NOMO-1 treated with DMSO at 0.1 percent for 48 hours (cell line): ENCODE data around the gene PCDHB1.
"Not testable (repeated sequence)": the region's sequence is repeated elsewhere in the genome, so short reads cannot be mapped to it uniquely, and the experiment has no call there.

Experiments
- DNase-seq: peaks from one replicate; lab custom pipeline; 2025; ENCODE audit not compliant: unreplicated experiment; lab: John Stamatoyannopoulos, UW

Gene PCDHB1

GRCh38 chr5:141082228-141082627, 31.1 kb downstream of the PCDHB1 start:
- DNase-seq: no peak

- peak; percentile 35 for DNase-seq
These were observed 33.4 kb downstream of the PCDHB1 start for GRCh38 chr5:141084487-141084989.

- DNase-seq: no peak
These were observed 43.5 kb downstream of the PCDHB1 start, which contains the start of gene PCDHB2 for GRCh38 chr5:141094481-141095262. TSS of gene PCDHB2 (plus strand) at chr5:141094615. CDS start at chr5:141094791, 176 bp downstream.

GRCh38 chr5:141095263-141095641, 44.1 kb downstream of the PCDHB1 start:
- no peak for DNase-seq

GRCh38 chr5:141096181-141096580, 45.0 kb downstream of the PCDHB1 start:
- not testable (repeated sequence) for DNase-seq

GRCh38 chr5:141096586-141096985, 45.4 kb downstream of the PCDHB1 start:
- DNase-seq: not testable (repeated sequence)

- no peak for DNase-seq
These were observed 49.1 kb downstream of the PCDHB1 start, which contains the start of gene PCDHB3 for GRCh38 chr5:141100243-141100805. TSS of gene PCDHB3 (plus strand) at chr5:141100473. CDS start at chr5:141100650, 177 bp downstream.

GRCh38 chr5:141101059-141101458, 49.9 kb downstream of the PCDHB1 start:
- no peak for DNase-seq

- DNase-seq: not testable (repeated sequence)
These were observed 50.9 kb downstream of the PCDHB1 start for GRCh38 chr5:141102070-141102469.

- DNase-seq: not testable (repeated sequence)
These were observed 51.3 kb downstream of the PCDHB1 start for GRCh38 chr5:141102471-141102870.

GRCh38 chr5:141105350-141105749, 54.2 kb downstream of the PCDHB1 start:
- DNase-seq: no peak
